HAP-1 (cell line): ENCODE results near the gene OAT.
A peak's percentile ranks its signal among the peaks of the same experiment; 100 is the strongest.
"Not testable (repeated sequence)": the region's sequence is repeated elsewhere in the genome, so short reads cannot be mapped to it uniquely, and the experiment has no call there.

Experiments
- DNase-seq, 2 experiments: peaks; one replicate each; pipeline ENCODE4 v3.0.0-alpha.2; 2016 to 2020; ENCODE audit warnings: low spot score in 2 of 2
- H3K27me3 ChIP-seq: fragments of 250-450 bp; sonication (Bioruptor Pico); 2 replicates; pipeline ENCODE4 v1.5.1; 2020; ENCODE audit warnings: low read depth, mild to moderate bottlenecking, moderate library complexity
- H3K36me3 ChIP-seq: fragments of 250-450 bp; sonication (Bioruptor Pico); replicated peaks from 2 replicates; pipeline ENCODE4 v1.5.1; 2020; ENCODE audit warnings: mild to moderate bottlenecking
- H3K4me1 ChIP-seq: fragments of 250-450 bp; sonication (Bioruptor Pico); 2 replicates; pipeline ENCODE4 v1.5.1; 2020; ENCODE audit warnings: mild to moderate bottlenecking
- H3K4me3 ChIP-seq: fragments of 250-450 bp; sonication (Bioruptor Pico); 2 replicates; pipeline ENCODE4 v1.5.1; 2020; ENCODE audit warnings: mild to moderate bottlenecking, moderate library complexity
- H3K9me3 ChIP-seq: fragments of 250-450 bp; sonication (Bioruptor Pico); 2 replicates; pipeline ENCODE4 v1.5.1; 2020; ENCODE audit warnings: mild to moderate bottlenecking, moderate library complexity
- in situ Hi-C: fragments of 300-500 bp; cut with MboI; formaldehyde crosslinking; loops from 3 replicates; pipeline ENCODE4 v1.14.3; 2020; ENCODE audit warnings: low sequenced_read_pairs, inconsistent platforms, mixed read lengths

The OAT gene

DNA sequence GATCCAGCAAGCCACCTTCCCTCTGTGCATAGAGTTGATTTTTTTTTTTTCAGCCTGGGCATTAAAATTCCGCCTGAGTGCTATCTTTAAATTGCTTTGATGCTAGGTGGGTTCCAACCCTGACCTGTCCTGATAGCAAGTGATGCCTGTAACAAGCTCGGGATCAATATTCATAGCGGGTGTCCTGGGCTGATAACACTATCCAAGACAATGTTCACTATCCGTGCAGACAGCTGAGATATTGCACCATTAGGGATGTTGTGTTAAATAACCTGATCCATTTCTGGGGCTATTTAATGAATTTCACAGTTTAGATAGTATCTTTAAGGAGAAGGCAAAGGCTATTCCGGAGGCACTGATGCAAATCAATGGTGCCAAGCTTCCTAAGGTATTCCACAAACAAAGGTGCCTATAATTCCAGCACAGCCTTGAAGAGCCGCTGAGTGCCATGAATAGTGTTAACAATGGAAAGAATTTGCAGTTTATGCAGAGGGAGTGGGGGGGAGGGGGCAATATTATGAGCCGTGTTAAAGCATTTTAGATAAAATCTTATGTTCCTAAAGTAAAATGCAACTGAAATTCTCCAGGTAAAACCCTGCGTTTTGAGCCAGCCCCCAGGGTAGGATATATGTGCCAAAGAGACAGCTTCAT is 35.4 kb upstream of the OAT start:
- peaks cover 21% of the 10 kb centered on the region for H3K4me1 ChIP-seq
- in situ Hi-C loops = no loop called here
- H3K4me3 ChIP-seq = no peak overlapping the region
- DNase-seq = peak; percentile 51 to 59
- H3K9me3 ChIP-seq = no peaks in the 10 kb centered on the region
- no peaks in the 10 kb centered on the region for H3K36me3 ChIP-seq
- H3K27me3 ChIP-seq = peaks cover 17% of the 10 kb centered on the region

DNA sequence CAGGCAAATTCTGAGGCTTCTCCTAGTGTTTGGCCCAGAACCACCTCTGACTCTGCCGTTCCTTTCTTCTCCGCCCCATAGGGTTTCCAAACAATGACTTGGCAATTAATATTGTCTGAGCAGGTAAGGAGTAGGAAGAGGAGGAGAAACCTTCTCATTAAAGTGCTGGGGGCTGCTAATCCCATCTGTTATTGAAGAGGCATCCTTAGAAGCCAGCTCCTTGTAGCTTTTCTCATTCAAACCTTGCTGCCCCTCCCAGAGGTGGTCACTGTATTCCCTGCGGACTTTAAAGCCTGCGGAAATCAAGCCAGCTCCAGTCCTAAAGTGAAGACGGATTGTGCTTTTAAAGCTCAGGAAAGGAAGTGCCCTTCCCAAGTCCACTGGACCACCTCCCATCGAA is 32.6 kb upstream of the OAT start:
- in situ Hi-C loops = no loop called here
- peak in 1 of 2 experiments; percentile 22 for DNase-seq
- H3K36me3 ChIP-seq = no peaks in the 10 kb centered on the region
- H3K9me3 ChIP-seq = no peaks in the 10 kb centered on the region
- H3K4me3 ChIP-seq = no peak overlapping the region
- H3K27me3 ChIP-seq = peaks cover 29% of the 10 kb centered on the region
- H3K4me1 ChIP-seq = peaks cover 21% of the 10 kb centered on the region

DNA sequence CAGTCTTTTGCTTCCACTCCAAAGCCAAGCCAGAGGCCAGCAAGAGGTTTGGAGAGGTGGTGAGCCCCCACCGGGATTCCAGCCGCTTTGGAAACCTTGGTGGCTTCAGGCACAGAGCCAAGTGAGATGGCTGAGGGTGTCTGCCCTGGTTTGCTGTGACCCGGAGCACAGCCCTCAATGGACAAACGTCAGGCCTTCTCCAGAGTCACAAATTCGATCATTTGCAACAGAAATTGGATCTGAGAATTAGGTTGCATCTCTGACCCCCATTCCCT is 32.0 kb upstream of the OAT start:
- Histone ChIP-seq H3K27me3 (peaks cover 30% of the 10 kb centered on the region), H3K36me3 (no peaks in the 10 kb centered on the region), H3K4me3 (no peak overlapping the region), H3K4me1 (peaks cover 21% of the 10 kb centered on the region), H3K9me3 (no peaks in the 10 kb centered on the region)
- in situ Hi-C loops = no loop called here
- no peak for DNase-seq

DNA sequence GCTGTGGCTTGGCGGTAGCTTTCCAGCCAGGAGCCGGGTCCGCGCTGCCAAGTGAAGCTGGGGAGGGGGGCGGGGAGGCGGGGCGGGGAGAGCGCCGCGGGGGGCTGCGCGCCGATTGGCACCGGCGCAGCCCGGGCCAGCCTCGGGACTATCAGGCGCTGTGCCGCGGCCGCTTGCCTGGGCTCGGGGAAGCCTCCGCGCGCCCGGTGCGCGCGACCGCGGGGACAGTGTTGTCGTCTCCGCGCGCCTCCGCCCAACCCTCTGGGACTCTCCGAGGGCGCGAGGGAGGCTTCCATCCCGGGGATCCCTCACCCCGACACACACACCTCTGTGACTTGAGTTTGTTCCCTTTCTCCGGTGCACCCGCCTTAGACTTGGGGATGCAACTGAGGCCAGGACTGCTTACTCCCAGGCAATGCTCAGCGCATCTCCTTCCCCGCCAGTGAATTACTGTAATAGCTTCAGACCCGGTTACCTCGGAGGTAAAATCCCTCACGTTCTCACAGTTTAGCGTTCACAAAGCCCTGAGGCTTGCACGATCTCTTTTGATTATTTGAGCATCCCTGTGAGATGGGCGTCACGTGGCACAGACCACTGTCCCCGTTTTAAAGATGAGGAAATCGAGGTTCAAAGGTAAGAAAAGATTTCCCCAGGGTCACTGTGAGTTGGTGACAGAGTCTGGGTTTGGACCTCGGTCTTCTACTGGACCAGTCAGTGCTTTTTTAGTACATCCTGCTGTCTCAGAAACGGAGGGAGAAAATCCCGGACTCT is 31.5 kb upstream of the OAT start, which contains the start of gene NKX1-2:
TSS of gene NKX1-2 (minus strand) at position 24 of the 771 bp plus-strand sequence. CDS start 92 bp downstream, outside the sequence.
- peak in 1 of 2 experiments; percentile 51 for DNase-seq
- in situ Hi-C loops = no loop called here
- peak within 1 kb of the TSS; percentile 21 for H3K4me3 ChIP-seq
- H3K9me3 ChIP-seq = no peaks in the 10 kb centered on the region
- H3K4me1 ChIP-seq = peaks cover 21% of the 10 kb centered on the region
- peaks cover 31% of the 10 kb centered on the region for H3K27me3 ChIP-seq
- H3K36me3 ChIP-seq = no peaks in the 10 kb centered on the region

DNA sequence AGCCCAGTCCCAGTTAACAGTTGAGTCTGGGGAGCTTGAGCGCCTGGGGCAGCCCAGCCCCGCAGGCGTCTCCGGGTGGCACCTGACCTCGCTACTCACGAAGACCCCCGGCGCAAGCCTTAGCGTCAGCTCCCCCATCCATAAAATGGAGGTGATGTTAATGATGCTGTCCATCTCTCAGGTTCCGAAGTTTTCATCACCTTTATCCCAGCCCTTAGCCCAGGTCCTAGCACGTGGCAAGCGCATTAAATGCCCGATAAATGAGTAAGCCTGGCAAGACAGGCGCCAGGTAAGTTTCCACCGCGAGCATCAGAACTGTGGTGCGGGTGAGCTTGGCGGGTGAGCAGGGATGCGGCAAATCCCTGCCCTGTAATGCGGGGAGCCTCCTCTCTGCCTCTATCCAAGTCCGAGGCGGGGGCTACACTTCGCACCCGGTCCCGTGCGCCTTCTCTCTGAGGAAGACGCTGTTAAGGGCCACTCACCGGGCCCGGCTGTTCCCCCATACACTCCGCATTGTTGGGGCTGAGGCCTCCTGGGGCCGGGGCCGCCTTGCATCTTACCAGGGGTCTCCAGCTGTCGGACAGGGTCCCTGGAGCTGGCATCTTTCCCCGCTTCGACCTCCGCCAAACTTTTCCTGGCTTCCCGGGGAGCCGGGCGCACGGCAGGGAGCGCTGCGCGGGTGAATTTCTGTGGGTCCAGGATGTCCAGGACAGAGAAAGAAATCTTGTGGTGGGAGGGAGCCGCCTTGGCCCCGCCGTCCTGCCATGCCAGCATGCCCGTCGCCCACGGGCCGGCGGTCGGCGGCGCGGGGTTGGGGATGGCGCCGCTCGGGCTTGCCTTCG is 30.7 kb upstream of the OAT start:
- in situ Hi-C loops = no loop called here
- Histone ChIP-seq H3K4me1 (peaks cover 19% of the 10 kb centered on the region), H3K27me3 (peaks cover 31% of the 10 kb centered on the region), H3K4me3 (peak overlapping the region; percentile 21), H3K36me3 (no peaks in the 10 kb centered on the region), H3K9me3 (no peaks in the 10 kb centered on the region)
- no peak for DNase-seq

DNA sequence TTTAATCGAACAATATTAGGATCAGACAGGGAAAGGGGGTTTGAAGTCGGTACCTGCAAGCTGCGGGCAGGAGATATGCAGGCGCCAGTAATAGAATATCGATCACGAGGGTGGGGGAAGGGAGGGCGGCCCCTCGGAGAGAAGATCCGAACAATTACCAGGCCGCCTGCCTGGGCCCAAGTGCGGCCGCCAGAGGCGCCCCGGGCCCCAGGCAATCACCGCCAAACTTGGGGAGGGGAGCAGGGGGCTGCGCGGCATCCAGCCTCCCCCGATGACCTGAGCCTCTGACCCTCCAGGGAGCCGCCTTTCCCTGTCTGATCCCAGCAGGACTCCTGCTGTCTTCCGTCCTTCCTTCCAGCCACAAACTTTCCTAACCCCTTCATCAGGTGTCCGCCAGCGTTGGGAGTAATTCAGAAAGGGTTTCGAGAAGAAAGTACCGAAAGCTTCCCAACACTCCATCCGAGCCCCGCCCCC is 30.0 kb upstream of the OAT start:
- peaks cover 12% of the 10 kb centered on the region for H3K4me1 ChIP-seq
- H3K27me3 ChIP-seq = peaks cover 31% of the 10 kb centered on the region
- H3K36me3 ChIP-seq = no peaks in the 10 kb centered on the region
- in situ Hi-C loops = no loop called here
- no peaks in the 10 kb centered on the region for H3K9me3 ChIP-seq
- no peak overlapping the region for H3K4me3 ChIP-seq
- DNase-seq = no peak

DNA sequence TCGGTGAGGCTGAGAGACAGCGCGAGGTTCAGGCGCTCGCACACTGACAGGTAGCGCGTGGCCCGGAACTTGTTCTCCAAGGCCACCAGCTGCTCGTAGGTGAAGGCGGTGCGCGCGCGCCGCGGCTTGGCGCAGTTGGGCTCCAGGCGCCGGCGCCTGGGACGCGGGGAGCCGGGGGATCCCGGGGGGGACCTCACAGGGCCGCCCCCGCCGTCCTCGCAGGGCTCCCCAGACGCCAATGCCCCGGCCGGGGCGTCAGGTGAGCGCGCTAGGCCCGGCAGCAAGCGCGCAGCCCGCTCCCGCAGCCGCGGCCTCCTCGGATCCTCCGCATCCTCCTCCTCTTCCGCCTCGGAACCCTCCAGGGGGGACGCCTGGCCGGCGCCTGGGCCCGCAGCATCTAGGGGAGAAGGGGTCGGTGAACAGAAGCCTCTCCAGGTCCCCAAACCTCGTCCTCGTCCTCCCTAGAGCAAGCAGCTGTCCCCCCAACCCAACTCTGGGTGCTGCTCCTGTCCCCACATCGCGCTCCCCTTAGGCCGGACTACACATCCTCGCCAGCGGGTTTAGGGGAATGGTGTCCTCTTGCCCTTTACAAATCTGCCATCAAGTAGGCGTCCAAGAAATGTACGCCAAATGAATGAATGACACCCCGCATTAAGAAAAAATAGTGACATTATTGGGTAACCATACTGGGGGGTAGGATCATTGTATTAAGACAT is 29.2 kb upstream of the OAT start:
- DNase-seq = no peak
- Histone ChIP-seq H3K36me3 (no peaks in the 10 kb centered on the region), H3K4me3 (no peak overlapping the region), H3K4me1 (peaks cover 9% of the 10 kb centered on the region), H3K9me3 (no peaks in the 10 kb centered on the region), H3K27me3 (peaks cover 31% of the 10 kb centered on the region)
- in situ Hi-C loops = no loop called here

DNA sequence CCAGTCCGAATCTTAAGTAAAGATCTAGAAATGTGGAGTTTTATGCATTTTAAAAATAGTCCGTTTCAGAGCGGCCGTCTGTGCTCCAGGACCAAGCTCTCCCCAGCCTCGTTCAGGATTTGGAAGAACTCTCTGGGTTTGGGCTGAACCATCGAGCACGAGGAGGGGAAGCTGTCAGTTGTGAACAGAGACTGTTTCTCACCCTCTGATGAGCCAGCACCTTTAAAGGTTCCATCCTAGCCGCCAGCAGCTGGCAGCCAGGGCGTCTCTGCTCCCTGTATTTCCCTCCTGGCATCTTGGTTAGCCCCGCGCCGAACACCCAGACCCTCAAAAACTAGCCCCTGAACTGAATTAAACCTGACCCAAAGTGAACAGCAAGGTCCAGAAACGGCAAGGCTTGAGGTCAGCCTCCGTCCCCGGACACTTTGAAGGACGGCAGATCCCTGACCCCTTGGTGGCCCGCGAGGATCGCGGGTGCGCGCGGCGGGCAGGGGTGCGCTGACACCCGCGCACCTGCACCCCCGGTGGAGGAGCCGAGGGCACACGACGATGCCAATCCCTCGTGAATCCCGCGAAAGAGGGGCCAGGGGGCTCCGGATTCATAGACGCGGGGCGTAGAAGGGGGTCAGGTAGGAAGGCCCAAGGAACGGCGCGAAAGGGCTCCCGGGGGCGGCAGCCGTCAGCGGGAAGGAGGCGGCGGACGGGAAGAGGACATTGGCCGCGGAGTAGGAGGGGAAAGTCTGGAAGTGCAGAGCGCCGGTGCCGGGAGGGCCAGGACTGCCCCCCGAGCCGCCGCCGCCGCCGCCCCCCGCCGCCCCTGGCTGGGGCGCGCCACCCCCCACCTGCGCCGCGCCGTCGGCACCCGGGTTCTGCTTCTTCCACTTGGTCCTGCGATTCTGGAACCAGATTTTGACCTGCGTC is 28.4 kb upstream of the OAT start:
- Histone ChIP-seq H3K4me3 (no peak overlapping the region), H3K4me1 (peaks cover 9% of the 10 kb centered on the region), H3K36me3 (no peaks in the 10 kb centered on the region), H3K9me3 (no peaks in the 10 kb centered on the region), H3K27me3 (peaks cover 31% of the 10 kb centered on the region)
- DNase-seq = no peak
- in situ Hi-C loops = no loop called here

DNA sequence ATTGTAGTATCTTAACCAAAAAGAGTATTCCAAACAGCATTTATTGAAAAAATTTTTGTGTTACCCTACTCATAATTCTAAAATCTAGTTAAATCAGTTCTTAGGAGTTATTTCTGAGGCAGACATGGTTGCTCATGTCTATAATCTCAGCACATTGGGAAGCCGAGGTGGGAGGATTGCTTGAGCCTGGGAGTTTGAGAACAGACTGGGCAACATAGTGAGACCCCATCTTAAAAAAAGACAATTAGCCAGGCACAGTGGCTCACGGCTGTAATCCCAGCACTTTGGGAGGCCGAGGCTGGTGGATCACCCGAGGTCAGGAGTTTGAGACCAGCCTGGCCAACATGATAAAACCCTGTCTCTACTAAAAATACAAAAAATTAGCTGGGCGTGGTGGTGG is 23.0 kb upstream of the OAT start:
- H3K9me3 ChIP-seq, DNase-seq, H3K4me3 ChIP-seq, H3K27me3 ChIP-seq, H3K4me1 ChIP-seq, H3K36me3 ChIP-seq, in situ Hi-C loops: not testable (repeated sequence)

DNA sequence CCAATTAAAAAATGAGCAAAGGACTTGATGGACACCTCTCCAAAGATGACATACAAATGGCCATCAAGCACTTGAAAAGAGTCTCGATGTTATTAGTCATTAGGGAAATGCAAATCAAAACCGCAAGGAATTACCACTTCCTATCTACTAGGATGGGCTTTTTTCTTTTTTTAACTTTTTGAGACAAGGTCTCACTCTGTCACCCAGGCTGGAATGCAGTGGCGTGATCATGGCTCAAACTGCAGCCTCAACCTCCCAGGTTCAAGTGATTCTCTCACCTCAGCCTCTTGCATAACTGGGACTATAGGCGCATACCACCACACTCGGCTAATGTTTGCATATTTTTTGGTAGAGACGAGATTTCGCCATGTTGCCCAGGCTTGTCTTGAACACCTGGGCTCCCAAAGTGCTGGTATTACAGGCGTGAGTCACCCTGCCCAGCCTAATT is 17.5 kb upstream of the OAT start:
- Histone ChIP-seq H3K4me1 (no peaks in the 10 kb centered on the region), H3K4me3 (no peak overlapping the region), H3K9me3 (no peaks in the 10 kb centered on the region), H3K27me3 (no peaks in the 10 kb centered on the region), H3K36me3 (no peaks in the 10 kb centered on the region)
- in situ Hi-C loops = no loop called here
- no peak for DNase-seq

DNA sequence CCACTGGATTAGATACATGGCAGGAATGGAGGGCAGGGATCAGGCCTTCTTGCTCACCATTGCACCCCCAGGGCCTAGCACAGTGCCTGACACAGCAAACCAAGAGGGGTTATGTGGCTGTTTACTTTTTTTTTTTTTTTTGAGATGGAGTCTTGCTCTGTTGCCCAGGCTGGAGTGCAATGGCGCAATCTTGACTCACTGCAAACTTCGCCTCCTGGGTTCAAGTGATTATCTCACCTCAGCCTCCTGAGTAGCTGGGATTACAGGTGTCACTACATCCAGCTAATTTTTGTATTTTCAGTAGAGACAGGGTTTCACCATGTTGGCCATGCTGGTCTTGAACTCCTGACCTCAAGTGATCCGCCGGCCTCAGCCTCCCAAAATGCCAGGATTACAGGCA is 17.0 kb upstream of the OAT start:
- H3K9me3 ChIP-seq, DNase-seq, H3K4me3 ChIP-seq, H3K36me3 ChIP-seq, H3K4me1 ChIP-seq, in situ Hi-C loops, H3K27me3 ChIP-seq: not testable (repeated sequence)

DNA sequence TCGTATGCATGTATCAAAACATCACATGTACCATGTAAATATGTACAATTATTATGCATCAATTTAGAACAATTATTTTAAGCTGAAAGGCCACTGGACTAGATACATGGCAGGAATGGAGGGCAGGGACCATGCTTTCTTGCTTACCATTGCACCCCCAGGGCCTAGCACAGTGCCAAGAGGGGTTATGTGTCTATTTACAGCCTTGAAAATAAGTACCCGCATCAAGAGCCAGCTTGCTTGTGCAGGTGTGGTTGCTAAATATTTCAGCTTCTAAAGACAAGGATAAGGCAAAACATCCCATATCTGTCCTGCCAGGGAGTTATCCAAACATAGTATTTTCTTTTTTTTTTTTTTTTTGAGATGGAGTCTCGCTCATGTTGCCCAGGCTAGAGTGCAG is 14.7 kb upstream of the OAT start:
- in situ Hi-C loops = no loop called here
- H3K9me3 ChIP-seq = no peaks in the 10 kb centered on the region

DNA sequence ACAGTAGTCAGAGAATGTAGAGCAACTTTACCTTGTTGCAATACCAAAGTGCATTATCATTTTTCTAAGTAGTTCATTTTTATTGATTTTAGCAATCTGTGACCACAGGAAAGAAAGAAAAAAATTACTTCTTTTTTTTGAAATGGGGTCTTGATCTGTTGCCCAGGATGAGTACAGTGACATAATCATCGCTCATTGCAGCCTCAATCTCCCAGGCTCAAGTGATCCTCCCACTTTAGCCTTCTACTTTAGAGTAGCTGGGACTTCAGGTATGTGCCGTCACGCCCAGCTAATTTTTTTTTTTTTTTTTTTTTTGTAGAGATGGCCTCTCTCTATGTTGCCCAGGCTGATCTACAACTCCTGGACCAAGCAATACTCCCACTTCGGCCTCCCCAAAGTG is 11.4 kb upstream of the OAT start:
- H3K36me3 ChIP-seq = no peaks in the 10 kb centered on the region
- in situ Hi-C loops = no loop called here
- no peaks in the 10 kb centered on the region for H3K4me1 ChIP-seq
- DNase-seq = no peak
- H3K4me3 ChIP-seq = no peak overlapping the region
- no peaks in the 10 kb centered on the region for H3K27me3 ChIP-seq
- H3K9me3 ChIP-seq = no peaks in the 10 kb centered on the region

More for the DNA sequence above, 14.7 kb upstream of the OAT start:
- Histone ChIP-seq H3K4me1 (no peaks in the 10 kb centered on the region), H3K27me3 (no peaks in the 10 kb centered on the region), H3K4me3 (no peak overlapping the region), H3K36me3 (no peaks in the 10 kb centered on the region)
- no peak for DNase-seq
